K562 (cell line): Measurements from ENCODE around the gene FLOT2. TPM values are rescaled to one million over a fixed set of nuclear protein-coding genes. Genes with fewer than 3 reads are reported as not detected.

ENCODE experiments used
- CREM ChIP-seq: IDR thresholded peaks from 2 replicates; pipeline ENCODE4 v1.6.1; 2014; ENCODE audit warnings: antibody characterized with exemption, low read depth
- FOS ChIP-seq: IDR thresholded peaks from 3 replicates; pipeline ENCODE4 v1.6.1; 2011; ENCODE audit not compliant: insufficient read length; ENCODE audit errors: extremely low read depth
- GTF2A2 ChIP-seq: IDR thresholded peaks from 2 replicates; pipeline ENCODE4 v1.6.1; 2016; ENCODE audit warnings: mild to moderate bottlenecking, missing genetic modification characterization, missing compliant biosample characterization
- HCFC1 ChIP-seq: IDR thresholded peaks from 2 replicates; pipeline ENCODE4 v1.6.1; 2012; ENCODE audit warnings: low read depth, low read length, improper control_type of control experiment
- HDAC2 ChIP-seq: fragments of 450-650 bp; IDR thresholded peaks from 2 replicates; pipeline ENCODE4 v1.6.1; 2016; ENCODE audit warnings: mild to moderate bottlenecking
- MYNN ChIP-seq, 2 experiments: sonication (generic); formaldehyde crosslinking in 1 of 2; IDR thresholded peaks; 2 replicates each; pipeline versions ENCODE4 v1.5.0 to v1.6.1; 2016 to 2020; ENCODE audit warnings: antibody characterized with exemption in 1 of 2, missing genetic modification reagents in 1 of 2
- RAD51 ChIP-seq: fragments of 450-650 bp; IDR thresholded peaks from 2 replicates; pipeline ENCODE4 v1.7.1; 2016; ENCODE audit warnings: low read depth, mild to moderate bottlenecking, borderline replicate concordance
- RHOXF2B ChIP-seq: fragments of 250-450 bp; sonication (Bioruptor Pico); conservative IDR thresholded peaks from 2 replicates; pipeline ENCODE4 v1.5.1; 2021
- ZNF408 ChIP-seq: fragments of 250-450 bp; sonication (Bioruptor Pico); IDR thresholded peaks from 2 replicates; pipeline ENCODE4 v1.4.0; 2020; ENCODE audit warnings: low read depth, mild to moderate bottlenecking, moderate library complexity
- polyA plus RNA-seq, 8 experiments: library from polyadenylated mRNA; depleted of rRNA in 4 of 8; stranded (reverse) in 5 of 8; unstranded in 3 of 8; fragments of >200 nt; fragmentation: Nextera tagmentation in 2 of 8; fragmentation: Illumina TruSeq in 1 of 8; extraction: Ambion mirVana in 2 of 8; extraction: Trizol in 1 of 8; gene quantifications; 2 replicates each; pipeline versions ENCODE4 v1.2.1 to v1.2.3, GENCODE V29; 2011 to 2014; ENCODE audit warnings: inconsistent platforms in 1 of 8, missing spikeins in 1 of 8
- total RNA-seq, 7 experiments: library from RNA; depleted of rRNA in 6 of 7; stranded (reverse); fragments of >200 nt in 6 of 7; fragmentation: Illumina TruSeq in 2 of 7; extraction: Trizol in 2 of 7; gene quantifications; 2 replicates each; pipeline versions ENCODE4 v1.2.1 to v1.2.3, GENCODE V29; 2011 to 2021; ENCODE audit warnings: low replicate concordance in 1 of 7
- TF ChIP-seq, protein P1 (sequence below): fragments of 450-650 bp; IDR thresholded peaks from 2 replicates; pipeline ENCODE4 v1.6.1; 2016; ENCODE audit warnings: borderline replicate concordance
- TF ChIP-seq, protein P2 (sequence below), 3 experiments: IDR thresholded peaks in 2 of 3; conservative IDR thresholded peaks in 1 of 3; 2 replicates each; pipeline ENCODE4 v1.5.1; 2011 to 2012; ENCODE audit warnings: low read length in 3 of 3, mild to moderate bottlenecking in 3 of 3, control low read depth in 2 of 3, improper control_type of control experiment in 1 of 3, inconsistent platforms in 1 of 3, low read depth in 1 of 3, mixed read lengths in 1 of 3, moderate library complexity in 1 of 3; ENCODE audit not compliant: insufficient read depth in 2 of 3
- TF ChIP-seq, protein P3 (sequence below): sonication (generic); formaldehyde crosslinking; IDR thresholded peaks from 2 replicates; pipeline ENCODE4 v1.8.1; 2023; ENCODE audit warnings: mild to moderate bottlenecking, missing genetic modification reagents
- TF ChIP-seq, protein P4 (sequence below): fragments of 250-450 bp; sonication (Bioruptor Pico); IDR thresholded peaks from 2 replicates; pipeline ENCODE4 v1.8.0; 2021; ENCODE audit warnings: mild to moderate bottlenecking, moderate library complexity
- TF ChIP-seq, protein P5 (sequence below): sonication (generic); formaldehyde crosslinking; IDR thresholded peaks from 2 replicates; pipeline ENCODE4 v1.8.0; 2022; ENCODE audit warnings: mild to moderate bottlenecking, missing genetic modification reagents

The FLOT2 gene
- total and polyA plus RNA-seq, 9 of the 15 experiments (the other 6 are each of a cell fraction or from before 2014, with no cell fraction given) = 17.5 to 138 (median 41.7) TPM

DNA sequence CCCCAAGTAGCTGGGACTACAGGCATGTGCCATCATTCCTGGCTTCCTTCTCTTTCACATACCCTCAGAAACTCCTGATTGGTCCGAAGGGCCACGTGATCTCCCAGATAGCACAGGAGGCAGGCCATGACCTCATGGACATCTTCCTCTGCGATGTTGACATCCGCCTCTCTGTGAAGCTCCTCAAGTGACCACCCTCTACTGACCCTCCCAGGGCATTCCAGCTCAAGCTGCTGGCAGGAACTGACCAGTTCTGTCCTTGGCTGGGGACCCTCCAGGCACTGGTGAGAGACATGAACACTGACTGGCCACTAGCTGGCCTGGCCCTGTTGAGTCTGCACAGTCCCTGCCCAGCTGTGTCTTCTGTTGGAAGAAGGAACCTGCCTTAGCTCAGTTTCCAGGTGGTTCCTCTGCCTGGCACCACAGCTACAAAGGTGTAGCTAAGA lies 37.1 kb downstream of the FLOT2 start (continued):
- TF ChIP-seq, protein P1, sequence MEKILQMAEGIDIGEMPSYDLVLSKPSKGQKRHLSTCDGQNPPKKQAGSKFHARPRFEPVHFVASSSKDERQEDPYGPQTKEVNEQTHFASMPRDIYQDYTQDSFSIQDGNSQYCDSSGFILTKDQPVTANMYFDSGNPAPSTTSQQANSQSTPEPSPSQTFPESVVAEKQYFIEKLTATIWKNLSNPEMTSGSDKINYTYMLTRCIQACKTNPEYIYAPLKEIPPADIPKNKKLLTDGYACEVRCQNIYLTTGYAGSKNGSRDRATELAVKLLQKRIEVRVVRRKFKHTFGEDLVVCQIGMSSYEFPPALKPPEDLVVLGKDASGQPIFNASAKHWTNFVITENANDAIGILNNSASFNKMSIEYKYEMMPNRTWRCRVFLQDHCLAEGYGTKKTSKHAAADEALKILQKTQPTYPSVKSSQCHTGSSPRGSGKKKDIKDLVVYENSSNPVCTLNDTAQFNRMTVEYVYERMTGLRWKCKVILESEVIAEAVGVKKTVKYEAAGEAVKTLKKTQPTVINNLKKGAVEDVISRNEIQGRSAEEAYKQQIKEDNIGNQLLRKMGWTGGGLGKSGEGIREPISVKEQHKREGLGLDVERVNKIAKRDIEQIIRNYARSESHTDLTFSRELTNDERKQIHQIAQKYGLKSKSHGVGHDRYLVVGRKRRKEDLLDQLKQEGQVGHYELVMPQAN = peak; percentile 33; the same call in 1 of the 2 replicates
- TF ChIP-seq FOS = peak; percentile 76
- TF ChIP-seq ZNF408 (CRISPR knock-in tag) = no peak
- TF ChIP-seq GTF2A2 (tag) = no peak
- TF ChIP-seq, protein P2, sequence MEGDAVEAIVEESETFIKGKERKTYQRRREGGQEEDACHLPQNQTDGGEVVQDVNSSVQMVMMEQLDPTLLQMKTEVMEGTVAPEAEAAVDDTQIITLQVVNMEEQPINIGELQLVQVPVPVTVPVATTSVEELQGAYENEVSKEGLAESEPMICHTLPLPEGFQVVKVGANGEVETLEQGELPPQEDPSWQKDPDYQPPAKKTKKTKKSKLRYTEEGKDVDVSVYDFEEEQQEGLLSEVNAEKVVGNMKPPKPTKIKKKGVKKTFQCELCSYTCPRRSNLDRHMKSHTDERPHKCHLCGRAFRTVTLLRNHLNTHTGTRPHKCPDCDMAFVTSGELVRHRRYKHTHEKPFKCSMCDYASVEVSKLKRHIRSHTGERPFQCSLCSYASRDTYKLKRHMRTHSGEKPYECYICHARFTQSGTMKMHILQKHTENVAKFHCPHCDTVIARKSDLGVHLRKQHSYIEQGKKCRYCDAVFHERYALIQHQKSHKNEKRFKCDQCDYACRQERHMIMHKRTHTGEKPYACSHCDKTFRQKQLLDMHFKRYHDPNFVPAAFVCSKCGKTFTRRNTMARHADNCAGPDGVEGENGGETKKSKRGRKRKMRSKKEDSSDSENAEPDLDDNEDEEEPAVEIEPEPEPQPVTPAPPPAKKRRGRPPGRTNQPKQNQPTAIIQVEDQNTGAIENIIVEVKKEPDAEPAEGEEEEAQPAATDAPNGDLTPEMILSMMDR (IDR thresholded peaks at IDR 0.05 in 2 of 3, conservative IDR thresholded peaks at IDR 0.05 in 1 of 3; ENCODE audit: insufficient read depth in 2 of 3, low read depth in 1 of 3, low read length in 3 of 3) = peak in 2 of 3 experiments; percentile 14 to 34; a peak in 2 of 6 replicates
- TF ChIP-seq, protein P3, sequence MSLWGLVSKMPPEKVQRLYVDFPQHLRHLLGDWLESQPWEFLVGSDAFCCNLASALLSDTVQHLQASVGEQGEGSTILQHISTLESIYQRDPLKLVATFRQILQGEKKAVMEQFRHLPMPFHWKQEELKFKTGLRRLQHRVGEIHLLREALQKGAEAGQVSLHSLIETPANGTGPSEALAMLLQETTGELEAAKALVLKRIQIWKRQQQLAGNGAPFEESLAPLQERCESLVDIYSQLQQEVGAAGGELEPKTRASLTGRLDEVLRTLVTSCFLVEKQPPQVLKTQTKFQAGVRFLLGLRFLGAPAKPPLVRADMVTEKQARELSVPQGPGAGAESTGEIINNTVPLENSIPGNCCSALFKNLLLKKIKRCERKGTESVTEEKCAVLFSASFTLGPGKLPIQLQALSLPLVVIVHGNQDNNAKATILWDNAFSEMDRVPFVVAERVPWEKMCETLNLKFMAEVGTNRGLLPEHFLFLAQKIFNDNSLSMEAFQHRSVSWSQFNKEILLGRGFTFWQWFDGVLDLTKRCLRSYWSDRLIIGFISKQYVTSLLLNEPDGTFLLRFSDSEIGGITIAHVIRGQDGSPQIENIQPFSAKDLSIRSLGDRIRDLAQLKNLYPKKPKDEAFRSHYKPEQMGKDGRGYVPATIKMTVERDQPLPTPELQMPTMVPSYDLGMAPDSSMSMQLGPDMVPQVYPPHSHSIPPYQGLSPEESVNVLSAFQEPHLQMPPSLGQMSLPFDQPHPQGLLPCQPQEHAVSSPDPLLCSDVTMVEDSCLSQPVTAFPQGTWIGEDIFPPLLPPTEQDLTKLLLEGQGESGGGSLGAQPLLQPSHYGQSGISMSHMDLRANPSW = peak; percentile 92; the same call in 1 of the 2 replicates
- TF ChIP-seq HDAC2 = 0 out of 2 replicates have a peak, but pooled peaks have one; percentile 43
- TF ChIP-seq RHOXF2B (CRISPR knock-in tag) = peak; percentile 66; the same call in 1 of the 2 replicates
- no peak for TF ChIP-seq HCFC1
- peak; percentile 16; the same call in 1 of the 2 replicates for TF ChIP-seq CREM
- peak; percentile 50; the same call in 1 of the 2 replicates for TF ChIP-seq MYNN (IDR thresholded peaks at IDR 0.05)
- no peak for TF ChIP-seq MYNN (CRISPR knock-in tag; IDR thresholded peaks at IDR 0.05)
- peak; percentile 97 for TF ChIP-seq RAD51
- TF ChIP-seq, protein P4, sequence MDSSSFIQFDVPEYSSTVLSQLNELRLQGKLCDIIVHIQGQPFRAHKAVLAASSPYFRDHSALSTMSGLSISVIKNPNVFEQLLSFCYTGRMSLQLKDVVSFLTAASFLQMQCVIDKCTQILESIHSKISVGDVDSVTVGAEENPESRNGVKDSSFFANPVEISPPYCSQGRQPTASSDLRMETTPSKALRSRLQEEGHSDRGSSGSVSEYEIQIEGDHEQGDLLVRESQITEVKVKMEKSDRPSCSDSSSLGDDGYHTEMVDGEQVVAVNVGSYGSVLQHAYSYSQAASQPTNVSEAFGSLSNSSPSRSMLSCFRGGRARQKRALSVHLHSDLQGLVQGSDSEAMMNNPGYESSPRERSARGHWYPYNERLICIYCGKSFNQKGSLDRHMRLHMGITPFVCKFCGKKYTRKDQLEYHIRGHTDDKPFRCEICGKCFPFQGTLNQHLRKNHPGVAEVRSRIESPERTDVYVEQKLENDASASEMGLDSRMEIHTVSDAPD (CRISPR knock-in tag) = no peak
- TF ChIP-seq, protein P5, sequence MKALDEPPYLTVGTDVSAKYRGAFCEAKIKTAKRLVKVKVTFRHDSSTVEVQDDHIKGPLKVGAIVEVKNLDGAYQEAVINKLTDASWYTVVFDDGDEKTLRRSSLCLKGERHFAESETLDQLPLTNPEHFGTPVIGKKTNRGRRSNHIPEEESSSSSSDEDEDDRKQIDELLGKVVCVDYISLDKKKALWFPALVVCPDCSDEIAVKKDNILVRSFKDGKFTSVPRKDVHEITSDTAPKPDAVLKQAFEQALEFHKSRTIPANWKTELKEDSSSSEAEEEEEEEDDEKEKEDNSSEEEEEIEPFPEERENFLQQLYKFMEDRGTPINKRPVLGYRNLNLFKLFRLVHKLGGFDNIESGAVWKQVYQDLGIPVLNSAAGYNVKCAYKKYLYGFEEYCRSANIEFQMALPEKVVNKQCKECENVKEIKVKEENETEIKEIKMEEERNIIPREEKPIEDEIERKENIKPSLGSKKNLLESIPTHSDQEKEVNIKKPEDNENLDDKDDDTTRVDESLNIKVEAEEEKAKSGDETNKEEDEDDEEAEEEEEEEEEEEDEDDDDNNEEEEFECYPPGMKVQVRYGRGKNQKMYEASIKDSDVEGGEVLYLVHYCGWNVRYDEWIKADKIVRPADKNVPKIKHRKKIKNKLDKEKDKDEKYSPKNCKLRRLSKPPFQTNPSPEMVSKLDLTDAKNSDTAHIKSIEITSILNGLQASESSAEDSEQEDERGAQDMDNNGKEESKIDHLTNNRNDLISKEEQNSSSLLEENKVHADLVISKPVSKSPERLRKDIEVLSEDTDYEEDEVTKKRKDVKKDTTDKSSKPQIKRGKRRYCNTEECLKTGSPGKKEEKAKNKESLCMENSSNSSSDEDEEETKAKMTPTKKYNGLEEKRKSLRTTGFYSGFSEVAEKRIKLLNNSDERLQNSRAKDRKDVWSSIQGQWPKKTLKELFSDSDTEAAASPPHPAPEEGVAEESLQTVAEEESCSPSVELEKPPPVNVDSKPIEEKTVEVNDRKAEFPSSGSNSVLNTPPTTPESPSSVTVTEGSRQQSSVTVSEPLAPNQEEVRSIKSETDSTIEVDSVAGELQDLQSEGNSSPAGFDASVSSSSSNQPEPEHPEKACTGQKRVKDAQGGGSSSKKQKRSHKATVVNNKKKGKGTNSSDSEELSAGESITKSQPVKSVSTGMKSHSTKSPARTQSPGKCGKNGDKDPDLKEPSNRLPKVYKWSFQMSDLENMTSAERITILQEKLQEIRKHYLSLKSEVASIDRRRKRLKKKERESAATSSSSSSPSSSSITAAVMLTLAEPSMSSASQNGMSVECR (CRISPR knock-in tag) = 0 out of 2 replicates have a peak, but pooled peaks have one; percentile 23
